Tibial nerve (tissue), 4 donors: ENCODE measurements around the gene KDM4D. TPM values are rescaled to one million over a fixed set of nuclear protein-coding genes. Genes with fewer than 3 reads are reported as not detected.
A peak's percentile ranks its signal among the peaks of the same experiment; 100 is the strongest.

Experiments
- DNase-seq, 2 donors: peaks; one replicate each; pipeline ENCODE4 v3.0.0-alpha.2; 2019; ENCODE audit warnings: low spot score in 2 of 2
- H3K27ac ChIP-seq, 4 donors: fragments of 200-600 bp; sonication (generic) in 3 of 4; one replicate each; pipeline ENCODE4 v1.5.1; 2017 to 2019; ENCODE audit warnings: mild to moderate bottlenecking in 1 of 4
- H3K27me3 ChIP-seq, 2 donors: fragments of 200-600 bp; sonication (generic) in 1 of 2; one replicate each; pipeline versions ENCODE4 v1.5.1 to v1.6.0; 2017 to 2019
- H3K36me3 ChIP-seq, 3 donors: fragments of 200-600 bp; sonication (generic); one replicate each; pipeline ENCODE4 v1.5.1; 2018 to 2019
- H3K4me1 ChIP-seq, 4 donors: fragments of 200-600 bp; sonication (generic) in 3 of 4; one replicate each; pipeline ENCODE4 v1.5.1; 2017 to 2019
- H3K4me3 ChIP-seq, 4 donors: fragments of 200-600 bp; sonication (generic) in 3 of 4; one replicate each; pipeline ENCODE4 v1.5.1; 2017 to 2019; ENCODE audit warnings: mild to moderate bottlenecking in 1 of 4, moderate library complexity in 1 of 4
- H3K9me3 ChIP-seq, 4 donors: fragments of 200-600 bp; sonication (generic) in 3 of 4; one replicate each; pipeline ENCODE4 v1.5.1; 2017 to 2019
- EP300 ChIP-seq, 2 donors: sonication (generic); formaldehyde crosslinking; IDR thresholded peaks; one replicate each; pipeline ENCODE4 v1.6.1; 2017; ENCODE audit warnings: antibody characterized with exemption in 2 of 2, mild to moderate bottlenecking in 1 of 2
- POLR2A ChIP-seq, 2 donors: fragments of 450-650 bp; IDR thresholded peaks; one replicate each; pipeline ENCODE4 v1.6.1; 2017; ENCODE audit warnings: antibody characterized with exemption in 2 of 2, mild to moderate bottlenecking in 2 of 2, moderate library complexity in 2 of 2
- WGBS, 2 donors: methylation state at CpG; one replicate each; pipeline ENCODE4 v1.1.5; 2018; 5-methylcytosine and 5-hydroxymethylcytosine counted together
- total RNA-seq, 4 donors: library from RNA; depleted of rRNA; stranded (reverse); fragments of >200 nt; gene quantifications; one replicate each; pipeline ENCODE4 v1.1.0, GENCODE V29; 2016
- TF ChIP-seq, protein P1 (sequence below), 5 experiments: fragments of 200-600 bp in 3 of 5; fragments of 450-650 bp in 2 of 5; sonication (generic) in 3 of 5; IDR thresholded peaks; one replicate each; pipeline ENCODE4 v1.5.1; 2016 to 2019; ENCODE audit warnings: antibody characterized with exemption in 5 of 5, mild to moderate bottlenecking in 3 of 5, moderate library complexity in 2 of 5

The KDM4D gene
- total RNA-seq, 4 donors from 2014 or later = 0.63 to 4.8 (median 1.3) TPM

DNA sequence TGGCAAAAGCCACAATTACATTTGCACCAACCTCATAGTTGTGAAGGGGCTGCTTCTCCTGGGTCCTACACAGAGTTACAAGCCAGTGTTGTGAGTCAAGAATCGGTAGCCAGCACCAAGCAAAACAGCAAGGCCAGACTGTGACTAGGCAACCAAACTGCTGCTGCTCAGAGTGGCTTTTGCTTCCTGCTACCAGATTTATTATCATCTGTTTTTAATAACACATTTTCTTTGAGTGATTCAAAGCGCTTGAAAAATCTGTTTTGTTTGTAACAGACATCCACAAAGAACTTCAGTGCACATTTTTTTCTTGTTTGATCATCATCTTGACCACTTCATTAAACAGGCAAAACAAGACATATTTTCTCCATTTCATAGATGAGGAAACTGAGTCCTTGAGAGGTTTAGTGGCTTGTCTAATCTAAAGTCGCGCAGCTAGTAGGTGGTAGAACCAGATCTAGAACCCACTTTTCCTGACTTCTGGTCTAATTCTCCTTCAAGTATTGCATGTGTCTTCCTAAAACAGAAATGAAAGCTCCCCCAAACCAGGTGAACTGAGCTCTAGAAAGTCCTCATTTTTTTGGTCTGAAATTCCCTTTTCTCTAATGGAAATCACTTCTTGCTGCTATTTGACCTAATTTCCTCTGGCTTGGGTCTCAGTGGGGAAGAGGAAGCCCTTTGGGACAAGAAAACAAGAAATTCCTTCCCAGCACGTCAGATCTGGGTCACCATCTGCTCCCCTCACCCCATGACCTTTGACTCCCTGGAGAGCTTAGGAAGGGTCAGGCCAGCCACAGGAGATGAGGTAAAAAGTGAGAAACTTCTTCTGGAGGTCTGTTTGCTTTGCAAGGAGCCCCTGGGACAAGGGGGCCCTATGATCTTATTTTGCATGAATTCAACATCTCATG is 40.0 kb upstream of the KDM4D start:
- Histone ChIP-seq H3K4me3 (no peak overlapping the region), H3K27me3 (no peaks in the 10 kb centered on the region), H3K36me3 (no peaks in the 10 kb centered on the region), H3K4me1 (peaks cover 0 to 33% (median 6%) of the 10 kb centered on the region in 4 donors), H3K27ac (peak overlapping the region in 2 of 4 donors; percentile 72 to 73), H3K9me3 (no peaks in the 10 kb centered on the region)
- peak in 1 of 2 donors; percentile 34 for DNase-seq
- WGBS, 2 donors = 37 to 48% methylated on average over 5 of the region's 5 CpGs
- TF ChIP-seq EP300 (IDR thresholded peaks at IDR 0.05) (peak in 1 of 2 donors; percentile 48), POLR2A (IDR thresholded peaks at IDR 0.05) (no peak)
- TF ChIP-seq, protein P1, sequence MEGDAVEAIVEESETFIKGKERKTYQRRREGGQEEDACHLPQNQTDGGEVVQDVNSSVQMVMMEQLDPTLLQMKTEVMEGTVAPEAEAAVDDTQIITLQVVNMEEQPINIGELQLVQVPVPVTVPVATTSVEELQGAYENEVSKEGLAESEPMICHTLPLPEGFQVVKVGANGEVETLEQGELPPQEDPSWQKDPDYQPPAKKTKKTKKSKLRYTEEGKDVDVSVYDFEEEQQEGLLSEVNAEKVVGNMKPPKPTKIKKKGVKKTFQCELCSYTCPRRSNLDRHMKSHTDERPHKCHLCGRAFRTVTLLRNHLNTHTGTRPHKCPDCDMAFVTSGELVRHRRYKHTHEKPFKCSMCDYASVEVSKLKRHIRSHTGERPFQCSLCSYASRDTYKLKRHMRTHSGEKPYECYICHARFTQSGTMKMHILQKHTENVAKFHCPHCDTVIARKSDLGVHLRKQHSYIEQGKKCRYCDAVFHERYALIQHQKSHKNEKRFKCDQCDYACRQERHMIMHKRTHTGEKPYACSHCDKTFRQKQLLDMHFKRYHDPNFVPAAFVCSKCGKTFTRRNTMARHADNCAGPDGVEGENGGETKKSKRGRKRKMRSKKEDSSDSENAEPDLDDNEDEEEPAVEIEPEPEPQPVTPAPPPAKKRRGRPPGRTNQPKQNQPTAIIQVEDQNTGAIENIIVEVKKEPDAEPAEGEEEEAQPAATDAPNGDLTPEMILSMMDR (IDR thresholded peaks at IDR 0.05) = no peak

DNA sequence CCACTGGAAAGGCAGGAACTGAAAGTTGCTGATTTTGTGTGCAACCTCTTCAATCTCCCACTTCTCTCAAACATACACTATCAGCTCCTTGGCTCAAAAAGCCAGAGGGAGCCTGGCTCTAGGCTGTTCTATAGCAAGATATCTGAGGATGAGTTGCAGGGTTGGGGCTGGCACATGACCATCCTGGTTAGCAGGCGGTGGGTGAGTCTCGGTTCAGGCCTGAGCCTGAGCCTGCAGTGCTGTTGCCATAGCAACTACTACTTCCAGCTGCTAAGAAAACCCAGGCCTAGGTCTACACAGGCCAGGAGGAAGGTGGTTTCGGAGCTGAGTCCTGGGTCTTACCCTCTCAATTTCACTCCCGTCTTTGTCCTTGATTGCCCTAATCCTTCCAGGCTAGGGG is 39.1 kb upstream of the KDM4D start:
- H3K4me1 ChIP-seq = peaks cover 0 to 38% (median 6%) of the 10 kb centered on the region in 4 donors
- no peak overlapping the region for H3K4me3 ChIP-seq
- H3K27me3 ChIP-seq = no peaks in the 10 kb centered on the region
- TF ChIP-seq, protein P1 (IDR thresholded peaks at IDR 0.05) = no peak
- DNase-seq = no peak
- peak overlapping the region in 2 of 4 donors; percentile 14 to 72 for H3K27ac ChIP-seq
- H3K9me3 ChIP-seq = no peaks in the 10 kb centered on the region
- H3K36me3 ChIP-seq = no peaks in the 10 kb centered on the region
- 70 to 93% methylated on average over 2 to 4 of the region's 4 CpGs for WGBS, 2 donors

DNA sequence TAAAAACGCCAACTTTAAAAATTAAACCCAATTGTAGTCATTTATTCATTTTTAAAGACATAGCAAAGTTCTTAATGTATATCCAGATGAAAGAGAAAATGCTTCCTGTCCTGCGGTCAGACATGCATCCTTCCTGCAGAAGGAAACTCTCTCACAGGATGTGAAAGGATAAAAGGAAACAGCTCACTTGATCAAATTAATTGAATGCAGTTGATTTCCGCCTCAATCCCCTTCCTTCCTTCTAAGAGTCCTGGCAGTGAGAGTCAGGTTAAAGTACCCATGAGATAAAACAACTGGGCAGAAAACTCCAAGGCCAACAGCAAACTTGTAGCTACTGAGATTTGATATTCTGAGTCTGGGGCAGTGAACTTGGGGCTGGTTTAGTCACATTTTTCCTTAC is 38.7 kb upstream of the KDM4D start:
- no peaks in the 10 kb centered on the region for H3K9me3 ChIP-seq
- peaks cover 0 to 38% (median 6%) of the 10 kb centered on the region in 4 donors for H3K4me1 ChIP-seq
- DNase-seq = no peak
- no peaks in the 10 kb centered on the region for H3K27me3 ChIP-seq
- WGBS, 2 donors = 84 to 85% methylated on average over 3 of the region's 3 CpGs
- TF ChIP-seq, protein P1 (IDR thresholded peaks at IDR 0.05) = no peak
- TF ChIP-seq POLR2A (IDR thresholded peaks at IDR 0.05) (no peak), EP300 (IDR thresholded peaks at IDR 0.05) (no peak)
- H3K27ac ChIP-seq = peak overlapping the region in 2 of 4 donors; percentile 14 to 72
- H3K36me3 ChIP-seq = no peaks in the 10 kb centered on the region
- no peak overlapping the region for H3K4me3 ChIP-seq

- TF ChIP-seq, protein P1 (IDR thresholded peaks at IDR 0.05) = no peak
- TF ChIP-seq POLR2A (IDR thresholded peaks at IDR 0.05) (no peak), EP300 (IDR thresholded peaks at IDR 0.05) (peak in 1 of 2 donors; percentile 52)
These were observed 35.1 kb upstream of the KDM4D start for GRCh38 chr11:94938095-94939055.

More at GRCh38 chr11:94938095-94939055, 35.1 kb upstream of the KDM4D start:
- no peaks in the 10 kb centered on the region for H3K27me3 ChIP-seq
- H3K36me3 ChIP-seq = no peaks in the 10 kb centered on the region
- peaks cover 0 to 28% (median 6%) of the 10 kb centered on the region in 4 donors for H3K4me1 ChIP-seq
- DNase-seq = peak; percentile 48 to 53
- WGBS, 2 donors = 29 to 37% methylated on average over 9 of the region's 9 CpGs
- peak overlapping the region in 2 of 4 donors; percentile 4 to 20 for H3K27ac ChIP-seq
- no peaks in the 10 kb centered on the region for H3K9me3 ChIP-seq
- H3K4me3 ChIP-seq = no peak overlapping the region
